Measurements from ENCODE around the gene POMC.
"Not testable (repeated sequence)": the region's sequence is repeated elsewhere in the genome, so short reads cannot be mapped to it uniquely, and the experiment has no call there.

The POMC gene

DNA sequence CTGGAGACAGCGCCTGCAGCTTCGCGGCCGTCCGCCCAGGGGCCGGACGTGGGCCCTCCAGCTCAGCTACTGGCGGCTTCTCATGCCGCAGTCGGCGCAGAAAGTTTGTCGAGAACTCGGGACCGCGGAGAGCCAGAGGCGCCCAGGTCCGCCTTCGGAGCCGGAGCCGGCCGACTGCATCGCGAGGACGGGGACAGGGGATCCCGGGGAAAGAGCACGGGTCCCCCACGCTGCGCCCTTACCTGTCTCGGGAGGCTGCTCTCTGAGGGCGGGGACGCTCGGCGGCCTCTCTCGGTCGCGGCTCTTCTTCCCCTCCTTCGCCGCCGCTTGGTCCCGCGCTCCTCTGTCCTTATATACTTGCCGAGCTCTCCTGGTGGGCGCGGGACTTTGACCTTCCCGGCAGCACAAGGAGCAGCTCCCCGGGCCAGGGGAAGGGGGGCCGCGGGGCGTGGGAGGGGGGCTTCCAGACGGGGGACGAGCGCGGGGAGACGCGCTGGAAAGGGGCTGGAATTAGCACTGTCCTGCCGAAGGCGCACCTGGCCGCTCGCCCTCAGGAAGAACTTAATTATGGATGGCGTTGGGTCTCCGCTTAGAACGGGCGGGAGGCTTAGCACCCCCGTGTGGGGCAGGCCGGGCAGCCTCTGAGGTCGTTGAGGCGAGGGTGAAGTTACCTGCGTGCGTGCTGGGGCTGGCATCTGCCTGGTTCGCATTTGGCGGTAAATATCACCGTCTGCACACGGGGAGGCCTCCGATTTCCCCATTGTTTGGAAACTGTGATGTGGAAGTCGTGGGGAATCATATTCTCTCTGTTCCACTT lies at the start of gene POMC:
Gene POMC, minus strand, starts transcription at position 325 of the 817 bp plus-strand sequence. CDS start 3,808 bp downstream, outside the sequence.
- DNase-seq: peak in 1 of 2 experiments; percentile 64

DNA sequence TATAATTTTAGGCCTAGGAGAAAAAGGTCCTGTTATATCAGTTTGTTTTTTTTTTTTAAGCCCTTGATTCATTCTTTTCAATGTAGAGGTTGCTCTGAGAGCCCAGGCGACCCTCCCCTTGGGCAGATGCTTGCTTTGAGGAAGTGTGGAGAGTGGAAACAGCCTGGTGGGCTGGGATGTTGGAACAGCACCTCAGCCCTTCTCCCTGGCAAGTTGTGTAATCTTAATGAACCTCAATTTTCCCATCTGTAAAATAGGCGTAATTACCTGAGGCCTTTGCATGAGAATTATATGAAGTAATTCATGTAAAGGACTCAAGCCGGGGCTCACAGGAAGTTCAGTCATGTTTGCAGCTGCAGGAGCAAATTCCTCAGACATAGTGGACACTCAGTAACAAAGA lies 49.7 kb upstream of the POMC start:
- DNase-seq: no peak

DNA sequence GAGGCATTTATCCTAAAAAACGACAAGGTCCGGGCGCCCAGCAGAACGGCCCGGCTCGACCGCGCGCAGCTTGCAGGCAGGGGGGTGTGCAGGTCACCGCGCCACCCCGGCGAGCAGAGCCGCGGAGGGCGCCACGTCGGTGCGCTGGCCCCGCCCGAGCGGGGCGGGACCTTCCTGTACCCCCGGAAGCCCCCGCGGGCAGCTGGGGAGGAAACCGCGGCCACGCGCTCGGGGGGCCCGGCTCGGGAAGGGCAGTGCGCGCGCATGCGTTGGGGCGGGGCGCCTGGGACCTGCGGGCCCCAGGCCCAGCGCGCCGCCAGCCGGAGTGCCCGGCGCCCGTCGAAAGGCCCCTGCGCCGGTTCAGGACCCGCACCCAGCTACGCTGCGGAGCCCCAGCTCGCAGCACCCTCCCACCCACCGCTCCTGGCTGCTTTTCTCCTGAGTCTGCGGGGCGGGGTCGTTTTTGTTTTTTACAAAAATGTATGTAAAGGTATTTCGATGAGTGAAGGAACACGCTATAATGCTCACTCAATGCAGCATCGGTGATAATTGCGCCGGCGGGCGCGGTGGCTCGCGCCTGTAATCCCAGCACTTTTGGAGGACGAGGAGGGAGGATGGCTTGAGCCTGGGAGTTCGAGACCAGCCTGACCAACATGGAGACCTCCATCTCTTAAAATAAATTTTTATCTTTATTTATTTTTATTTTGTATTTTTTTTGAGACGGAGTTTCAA lies 47.7 kb upstream of the POMC start:
- DNase-seq: peak in 1 of 2 experiments; percentile 35

DNA sequence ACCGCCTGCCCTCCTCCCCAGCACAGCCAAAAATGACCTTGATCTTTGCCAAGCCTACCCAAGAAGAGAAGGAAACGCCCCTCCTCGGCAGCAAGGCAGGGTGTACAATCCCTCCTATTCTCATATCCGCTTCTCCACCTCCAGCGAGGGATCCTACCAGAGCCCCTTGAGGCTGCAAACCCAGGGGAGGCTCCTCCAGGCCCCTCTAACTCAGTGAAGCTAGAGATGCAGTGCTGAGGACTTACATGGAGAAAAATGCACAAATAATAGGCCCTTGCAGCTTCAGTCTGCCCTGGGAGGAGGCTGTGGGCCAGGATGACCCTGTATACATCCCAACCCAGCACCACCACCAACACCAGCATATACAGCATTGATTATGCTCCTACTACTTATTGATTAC lies 46.9 kb upstream of the POMC start:
- no peak for DNase-seq

DNA sequence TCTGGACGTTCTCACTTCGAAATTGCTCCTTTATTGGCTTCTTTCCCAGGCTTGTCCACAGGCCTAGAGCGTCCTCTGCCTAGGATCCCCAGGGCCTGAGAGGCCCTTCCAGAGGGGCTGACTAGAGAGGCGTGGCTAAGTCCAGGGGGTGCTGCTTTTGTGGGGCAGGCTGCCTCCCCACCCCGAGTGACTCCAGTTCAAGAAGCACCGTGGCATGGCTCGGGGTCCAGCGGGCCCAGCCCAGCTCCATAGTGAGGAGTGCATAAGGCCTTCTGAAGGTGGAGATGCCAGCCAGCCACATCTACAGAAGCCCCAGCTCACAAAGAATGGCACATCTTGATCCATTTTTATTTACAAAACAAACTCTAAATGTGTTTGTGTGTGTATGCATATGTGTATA lies 44.8 kb upstream of the POMC start:
- no peak for DNase-seq

DNA sequence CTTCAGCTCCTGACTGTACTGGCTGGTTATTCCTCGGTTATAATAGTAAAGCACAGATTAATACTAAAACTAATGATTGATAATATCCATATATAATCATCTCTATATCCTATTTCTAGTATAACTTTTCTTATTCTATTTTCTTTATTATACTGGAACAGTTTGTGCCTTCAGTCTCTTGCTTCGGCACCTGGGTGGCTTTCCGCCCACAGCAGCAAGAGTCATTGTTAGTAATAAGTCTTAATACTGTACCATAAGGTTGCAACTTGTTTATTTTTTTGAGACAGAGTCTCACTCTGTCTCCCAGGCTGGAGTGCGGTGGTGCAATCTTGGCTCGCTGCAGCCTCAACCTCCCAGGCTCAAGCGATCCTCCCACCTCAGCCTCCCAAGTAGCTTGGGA lies 42.5 kb upstream of the POMC start:
- not testable (repeated sequence) for DNase-seq

DNA sequence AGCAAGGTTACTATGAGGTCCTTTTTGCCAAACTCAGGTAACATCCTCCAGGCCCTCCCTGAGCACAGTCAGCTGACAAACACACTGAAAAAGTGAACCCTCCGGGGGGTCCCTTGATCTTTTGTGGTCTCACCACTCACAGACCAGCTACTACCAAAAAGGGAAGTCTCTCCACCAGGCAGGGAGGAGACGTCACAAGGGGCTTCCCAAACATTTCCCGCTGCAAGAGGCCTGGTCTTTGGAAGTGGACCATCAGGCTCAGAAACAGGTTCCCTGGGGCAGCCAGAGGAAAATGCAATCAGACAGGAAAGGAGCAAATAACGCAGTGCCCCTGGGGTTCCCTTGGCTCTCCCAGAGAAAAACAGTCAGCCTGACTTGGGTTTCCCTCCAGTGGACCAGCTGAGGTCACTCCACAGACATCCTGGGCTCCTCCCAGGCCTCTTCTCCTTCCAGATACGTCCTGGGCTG lies 38.7 kb upstream of the POMC start:
- DNase-seq: no peak

DNA sequence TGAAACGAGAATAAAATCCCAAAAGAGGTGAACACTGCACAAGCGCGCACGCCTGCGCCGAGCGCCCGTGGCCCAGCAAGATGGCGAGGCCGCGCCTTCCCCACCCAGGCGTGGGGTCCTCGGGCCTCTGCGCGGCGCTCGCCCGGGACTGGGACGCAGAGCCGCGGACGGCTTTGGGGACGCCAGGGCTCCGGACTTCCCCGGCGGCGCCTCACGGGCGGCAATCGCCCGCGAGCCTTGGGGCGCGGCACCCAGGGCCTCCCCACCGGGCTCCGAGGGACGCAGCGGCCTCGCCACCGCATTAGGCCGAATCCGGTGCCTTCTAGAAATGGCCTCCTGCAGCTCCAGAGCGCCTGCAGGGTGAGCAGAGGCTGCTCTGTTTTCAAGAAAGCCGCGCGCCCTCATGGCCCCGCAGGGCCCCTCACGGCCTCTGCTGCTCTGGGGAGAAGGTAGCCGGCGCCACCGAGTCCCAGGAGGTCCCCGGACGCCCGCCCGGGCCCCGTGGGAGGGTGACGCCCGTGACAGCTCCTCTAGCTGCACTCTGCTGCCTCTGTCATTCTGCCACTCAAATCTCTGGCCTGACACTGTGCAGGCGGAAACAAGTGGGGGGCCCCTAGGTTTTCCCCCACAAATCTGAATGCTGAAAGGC lies 35.9 kb upstream of the POMC start:
- DNase-seq: no peak

DNA sequence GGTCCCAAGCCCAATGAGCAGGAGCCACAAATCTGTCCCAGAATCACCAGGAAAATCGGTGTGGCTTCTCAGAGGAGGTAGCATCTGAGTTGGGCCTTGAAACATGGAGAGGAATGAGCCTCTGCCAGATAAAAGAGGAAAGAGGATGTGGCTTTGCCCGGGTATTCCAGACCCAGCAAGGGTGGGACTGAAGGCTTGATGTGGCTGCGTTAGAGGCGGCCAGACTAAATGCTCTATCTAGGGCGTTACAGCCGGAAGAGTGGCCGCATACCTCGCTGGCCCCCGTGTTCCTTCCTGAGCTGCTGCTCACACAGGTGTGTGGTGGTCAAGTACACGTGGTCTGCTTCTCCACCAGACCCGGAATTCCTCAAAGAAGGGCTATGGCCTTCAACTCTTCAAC lies 33.9 kb upstream of the POMC start:
- no peak for DNase-seq

DNA sequence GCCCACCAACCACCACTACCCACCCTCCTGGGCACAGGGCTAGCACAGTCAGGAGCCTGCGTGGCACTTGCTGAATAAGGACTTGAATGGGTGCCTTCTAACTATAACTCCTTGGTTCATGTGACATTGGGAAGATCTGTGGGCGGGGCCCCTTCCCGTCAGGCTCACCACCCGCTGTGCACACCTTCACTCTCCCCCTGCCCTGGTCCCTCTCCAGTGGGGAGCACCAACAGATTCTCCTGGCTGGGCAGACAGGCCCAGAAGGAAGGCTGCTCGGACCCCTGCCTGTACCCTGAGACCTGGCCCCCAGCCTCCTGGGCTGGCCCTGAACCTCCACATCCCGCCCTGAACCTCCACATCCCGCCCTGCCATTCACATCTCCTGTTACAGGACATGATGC lies 33.4 kb upstream of the POMC start:
- DNase-seq: no peak

DNA sequence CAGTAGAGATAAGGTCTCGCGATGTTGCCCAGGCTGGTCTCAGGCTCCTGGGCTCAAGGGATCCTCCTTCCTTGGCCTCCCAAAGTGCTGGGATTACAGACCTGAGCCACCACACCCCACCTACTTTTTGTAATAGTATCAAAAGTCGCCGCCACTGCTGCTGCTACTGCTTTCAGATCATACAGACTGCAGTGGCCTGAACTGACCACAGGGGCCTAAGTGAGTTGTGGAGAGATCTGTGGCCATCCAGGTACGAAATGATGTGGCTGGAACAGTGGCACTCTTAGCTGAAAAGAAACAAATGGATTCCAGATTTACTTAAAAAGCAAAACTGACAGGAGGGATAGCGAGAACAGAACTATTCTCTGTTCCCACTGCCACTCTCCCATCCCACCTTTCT lies 32.9 kb upstream of the POMC start:
- DNase-seq: no peak

DNA sequence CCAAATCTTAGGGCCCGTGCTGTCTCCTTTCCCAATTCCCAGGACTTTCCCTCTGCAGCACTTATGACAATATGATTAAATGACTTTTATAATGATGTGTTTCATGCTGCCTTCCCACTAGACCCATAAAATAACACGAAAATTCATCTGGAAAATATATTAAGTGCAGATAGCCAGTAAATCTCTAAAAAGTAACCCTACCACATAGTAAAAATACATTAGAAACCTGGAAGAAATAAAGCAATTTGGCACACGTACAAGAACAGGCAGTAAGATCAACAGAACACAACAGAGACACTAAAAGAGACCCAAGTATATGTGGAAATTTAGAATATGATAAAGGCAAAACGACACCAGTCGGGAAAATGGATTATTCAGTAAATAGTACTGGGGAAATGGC lies 30.2 kb upstream of the POMC start:
- DNase-seq: no peak

DNA sequence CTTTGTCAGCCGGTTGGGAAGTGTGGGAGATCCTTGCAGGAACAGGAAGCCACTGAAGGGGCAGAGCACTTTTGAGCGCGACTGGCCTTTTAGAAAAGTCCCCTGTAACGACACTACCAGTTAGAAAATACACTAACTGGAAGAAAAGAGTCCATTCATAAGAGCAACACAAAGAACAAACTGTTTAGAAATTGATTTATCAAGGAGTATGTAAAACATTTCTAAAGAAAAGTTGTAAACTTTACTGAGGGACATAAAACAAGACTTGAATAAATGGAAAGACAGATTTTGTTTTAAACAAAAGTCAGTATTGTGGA lies 29.8 kb upstream of the POMC start:
- DNase-seq: no peak

DNA sequence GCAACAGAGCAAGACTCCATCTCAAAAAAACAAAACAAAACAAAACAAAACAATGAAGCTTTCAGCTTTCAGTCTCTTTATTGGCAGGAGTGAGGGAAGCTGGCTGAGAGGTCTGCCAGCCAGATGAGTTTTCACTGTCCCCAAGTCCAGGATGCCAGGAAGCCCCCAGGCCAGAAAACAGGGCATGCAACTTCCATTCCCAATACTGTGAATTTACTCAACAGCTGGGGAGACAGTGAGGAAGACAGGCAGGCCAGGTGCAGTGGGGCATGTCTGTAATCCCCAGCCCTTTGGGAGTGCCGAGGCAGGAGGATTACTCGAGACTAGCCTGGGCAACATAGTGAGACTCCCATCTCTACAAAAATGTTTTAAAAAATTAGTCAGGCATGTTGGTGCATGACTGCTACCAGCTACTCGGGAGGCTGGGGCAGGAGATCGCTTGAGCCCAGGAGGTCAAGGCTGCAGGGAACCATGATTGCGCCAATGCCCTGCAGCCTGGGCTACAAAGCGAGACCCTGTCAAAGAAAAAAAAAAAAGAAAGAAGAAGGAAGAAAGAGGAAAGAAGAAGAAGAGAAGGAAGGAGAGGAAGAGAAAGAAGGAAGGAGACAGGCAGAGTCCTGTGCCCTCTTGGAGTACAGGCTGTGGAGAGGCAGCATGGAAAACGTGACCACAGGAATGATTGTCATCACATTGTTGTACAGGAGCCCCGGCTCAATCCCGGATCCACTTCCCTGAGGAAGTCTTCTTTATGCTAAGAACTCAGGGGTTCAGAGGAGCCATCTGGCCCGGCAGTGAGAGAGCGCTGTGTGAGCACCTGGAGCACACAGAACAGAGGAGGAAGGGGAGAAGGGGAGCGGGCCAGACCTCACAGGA lies 29.2 kb upstream of the POMC start:
- DNase-seq: no peak

DNA sequence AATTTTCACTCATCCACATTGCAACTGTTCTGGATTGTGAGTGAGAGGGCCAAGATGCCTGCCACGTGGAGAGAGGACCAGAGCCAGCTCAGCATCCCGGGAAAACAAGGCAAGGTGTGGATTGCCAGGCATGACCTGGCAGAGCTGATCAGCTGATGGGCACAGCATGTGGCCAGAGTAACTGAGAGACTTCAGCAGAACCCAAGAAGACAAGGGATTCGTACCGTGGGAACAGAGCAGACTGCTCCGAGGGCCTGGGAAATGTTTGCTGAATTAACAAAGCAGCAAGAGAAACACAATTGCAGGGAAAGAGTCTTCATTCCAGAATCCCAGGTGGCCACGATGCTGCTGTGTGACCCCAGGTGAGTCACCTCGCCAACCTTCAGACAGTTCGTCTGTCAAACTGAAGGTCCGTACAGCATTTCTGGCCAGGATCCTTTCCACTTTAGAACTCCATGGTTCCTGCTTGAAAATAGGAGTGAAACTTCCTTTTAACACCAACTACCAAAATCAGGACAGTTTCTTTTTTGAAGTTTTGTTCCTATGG lies 26.3 kb upstream of the POMC start:
- DNase-seq: no peak

DNA sequence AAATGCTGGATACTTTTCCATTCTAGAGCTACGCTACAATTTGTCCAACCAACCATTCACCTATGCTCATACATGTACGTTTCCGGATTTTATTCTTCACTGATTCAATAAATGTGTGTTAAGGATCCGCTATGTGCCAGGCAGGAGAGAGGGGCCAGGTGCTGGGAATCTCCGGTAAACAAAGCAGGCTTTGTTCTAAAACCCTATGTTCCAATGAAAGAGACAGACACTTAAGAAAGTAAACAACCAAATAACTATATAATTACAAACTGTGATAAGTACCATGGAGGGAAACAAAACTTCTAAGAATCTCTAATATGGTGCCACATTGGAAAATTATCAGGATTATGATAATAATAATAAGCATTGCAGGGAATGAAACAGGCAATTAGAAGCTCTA lies 22.2 kb upstream of the POMC start:
- DNase-seq: peak; percentile 34 to 60

DNA sequence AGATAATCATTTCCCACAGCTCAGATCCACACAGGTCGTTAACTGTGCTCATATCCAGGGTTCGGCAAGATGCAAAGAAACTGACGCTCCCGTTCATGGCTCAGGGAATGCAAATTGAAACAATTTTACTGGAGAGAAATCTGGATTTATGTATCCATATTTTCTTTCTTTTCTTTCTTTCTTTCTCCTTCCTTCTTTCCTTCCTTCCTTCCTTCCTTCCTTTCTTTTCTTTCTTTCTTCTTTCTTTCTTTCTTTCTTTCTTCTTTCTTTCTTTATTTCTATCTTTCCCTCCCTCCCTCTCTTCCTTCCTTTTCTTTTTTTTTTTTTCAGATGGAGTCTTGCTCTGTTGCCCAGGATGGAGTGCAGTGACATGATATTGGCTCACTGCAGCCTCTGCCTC lies 20.0 kb upstream of the POMC start:
- no peak for DNase-seq

DNA sequence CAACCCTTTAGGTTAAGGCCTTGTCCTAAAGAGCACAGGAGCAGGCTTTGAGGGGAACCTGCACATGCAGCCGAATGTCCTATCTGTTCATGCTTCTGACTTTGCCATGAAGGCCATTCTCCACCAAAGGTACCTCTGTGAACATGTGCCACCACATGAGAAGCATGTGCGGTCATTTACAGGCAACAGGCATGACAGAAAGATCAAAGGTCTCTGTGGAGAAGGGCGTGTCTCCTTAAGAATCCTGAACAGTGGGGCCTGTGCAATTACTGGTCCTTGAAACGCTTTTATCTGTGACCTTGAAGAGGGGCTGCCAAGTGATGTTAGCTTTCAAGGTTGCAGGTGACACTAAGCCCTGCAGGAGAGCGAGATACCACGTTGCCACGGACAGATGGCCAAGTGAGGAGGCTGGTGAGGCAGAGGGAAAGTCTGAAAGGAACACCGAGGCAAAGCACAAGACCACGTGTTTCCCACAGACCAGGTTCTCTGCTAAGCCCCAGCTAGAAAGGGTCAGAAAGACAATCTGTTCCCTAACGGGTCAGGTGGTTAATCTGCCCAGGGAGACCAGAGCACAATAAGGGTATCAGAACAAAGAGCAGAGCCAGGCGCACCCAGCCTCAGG lies 19.5 kb upstream of the POMC start:
- no peak for DNase-seq

DNA sequence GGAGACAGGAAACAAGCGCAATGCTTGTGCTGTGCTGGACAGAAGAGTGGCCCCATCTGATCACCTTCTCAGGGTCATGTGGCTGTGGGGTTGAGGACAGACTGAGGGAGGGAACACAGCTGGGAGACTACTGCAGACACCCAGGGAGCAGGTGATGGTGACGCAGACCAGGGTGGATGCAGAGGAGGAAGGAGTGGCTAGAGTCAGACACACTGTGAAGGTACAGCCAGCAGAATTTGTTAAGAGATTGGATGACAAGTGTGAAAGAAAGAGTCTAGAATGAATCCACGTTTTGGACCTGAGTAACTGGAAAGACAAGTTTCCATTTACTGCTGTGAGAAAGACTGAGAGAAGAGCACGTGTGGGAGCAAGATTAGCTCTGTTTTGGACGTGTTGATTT lies 15.9 kb upstream of the POMC start:
- no peak for DNase-seq

DNA sequence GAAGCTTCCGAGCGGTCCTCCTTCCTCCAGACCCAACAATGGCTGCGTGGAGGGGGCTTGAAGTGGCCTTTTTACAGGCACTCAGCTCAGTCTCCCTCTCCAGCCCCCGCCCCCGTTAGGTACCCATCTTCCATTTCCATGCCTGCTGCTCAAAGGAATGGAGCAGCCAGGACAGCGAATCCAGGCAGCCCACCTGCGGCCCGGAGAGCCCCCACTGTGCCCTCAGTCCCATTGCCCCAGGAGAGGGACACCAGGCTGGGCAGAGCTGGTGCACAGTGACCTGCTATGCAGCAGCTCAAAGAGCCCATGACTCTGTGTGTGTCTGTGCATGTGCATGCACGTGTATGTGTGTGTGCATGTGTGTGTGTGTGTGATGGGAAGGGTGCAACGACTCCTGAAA lies 10.6 kb upstream of the POMC start:
- no peak for DNase-seq

DNA sequence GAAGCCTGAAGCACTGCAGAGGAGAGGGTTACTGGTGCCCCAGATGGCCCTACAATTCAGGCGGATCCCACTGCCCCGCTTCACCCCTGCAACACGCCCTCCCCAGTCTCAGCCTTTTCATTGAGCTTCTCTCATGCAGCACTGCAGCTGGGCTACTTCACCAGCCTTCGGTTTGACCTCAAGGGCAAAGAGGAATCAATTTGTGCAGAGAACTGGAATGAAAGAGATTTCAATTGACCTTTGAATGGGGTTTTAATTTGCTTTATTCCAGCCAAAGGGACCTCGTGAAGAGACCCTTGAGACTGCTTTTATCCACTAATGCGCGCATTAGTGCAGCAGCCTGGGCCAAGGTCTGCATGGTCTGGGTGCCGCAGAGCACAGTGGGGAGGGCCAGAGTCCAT lies 8.8 kb upstream of the POMC start:
- no peak for DNase-seq

DNA sequence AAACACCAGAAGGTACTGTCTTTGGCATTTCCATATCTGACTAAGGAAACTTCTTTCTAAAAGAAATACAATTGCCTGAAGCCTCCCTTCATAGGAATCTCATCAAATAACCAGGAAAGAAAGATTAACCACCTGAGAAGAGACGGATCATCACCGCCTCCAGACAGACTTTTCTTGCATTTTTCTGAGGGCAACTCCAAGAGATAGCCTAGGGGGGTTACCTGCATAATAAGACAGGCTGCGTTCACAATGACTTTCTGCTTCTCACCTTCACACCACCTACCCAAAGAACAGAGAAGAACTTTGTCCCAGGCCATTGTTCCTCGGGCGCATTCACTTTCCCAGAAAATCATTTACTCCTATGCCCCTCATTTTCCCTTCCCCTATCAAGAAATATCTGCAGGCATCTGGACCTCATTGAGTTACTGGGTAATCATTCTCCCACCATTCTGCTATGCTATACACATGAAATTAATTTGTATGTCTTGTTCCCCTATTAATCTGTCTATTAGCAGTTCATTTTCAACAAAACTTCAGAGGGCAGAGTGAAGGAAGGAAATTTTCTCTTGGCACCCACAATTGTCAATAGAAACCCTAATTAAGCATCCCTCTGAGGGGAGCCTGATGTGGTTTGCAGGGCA lies 8.3 kb upstream of the POMC start:
- no peak for DNase-seq
